GM13977 (cell line): ENCODE measurements around the gene MAPK11.

ENCODE experiments used
- DNase-seq: peaks from one replicate; pipeline ENCODE4 v3.0.0; 2012; ENCODE audit warnings: low spot score
- in situ Hi-C: fragments of 300-500 bp; cut with MboI; formaldehyde crosslinking; loops from one replicate; pipeline ENCODE4 v1.12.0; 2022; ENCODE audit warnings: low sequenced_read_pairs, low pct_unique_long_range_greater_than_20kb, mixed read lengths, inconsistent platforms; ENCODE audit not compliant: unreplicated experiment
- TF ChIP-seq, protein P1 (sequence below): IDR thresholded peaks from 2 replicates; pipeline ENCODE4 v1.5.1; 2012; ENCODE audit warnings: mild to moderate bottlenecking, control low read depth; ENCODE audit not compliant: insufficient read depth; ENCODE audit errors: extremely low read depth, missing control alignments

The MAPK11 gene

DNA sequence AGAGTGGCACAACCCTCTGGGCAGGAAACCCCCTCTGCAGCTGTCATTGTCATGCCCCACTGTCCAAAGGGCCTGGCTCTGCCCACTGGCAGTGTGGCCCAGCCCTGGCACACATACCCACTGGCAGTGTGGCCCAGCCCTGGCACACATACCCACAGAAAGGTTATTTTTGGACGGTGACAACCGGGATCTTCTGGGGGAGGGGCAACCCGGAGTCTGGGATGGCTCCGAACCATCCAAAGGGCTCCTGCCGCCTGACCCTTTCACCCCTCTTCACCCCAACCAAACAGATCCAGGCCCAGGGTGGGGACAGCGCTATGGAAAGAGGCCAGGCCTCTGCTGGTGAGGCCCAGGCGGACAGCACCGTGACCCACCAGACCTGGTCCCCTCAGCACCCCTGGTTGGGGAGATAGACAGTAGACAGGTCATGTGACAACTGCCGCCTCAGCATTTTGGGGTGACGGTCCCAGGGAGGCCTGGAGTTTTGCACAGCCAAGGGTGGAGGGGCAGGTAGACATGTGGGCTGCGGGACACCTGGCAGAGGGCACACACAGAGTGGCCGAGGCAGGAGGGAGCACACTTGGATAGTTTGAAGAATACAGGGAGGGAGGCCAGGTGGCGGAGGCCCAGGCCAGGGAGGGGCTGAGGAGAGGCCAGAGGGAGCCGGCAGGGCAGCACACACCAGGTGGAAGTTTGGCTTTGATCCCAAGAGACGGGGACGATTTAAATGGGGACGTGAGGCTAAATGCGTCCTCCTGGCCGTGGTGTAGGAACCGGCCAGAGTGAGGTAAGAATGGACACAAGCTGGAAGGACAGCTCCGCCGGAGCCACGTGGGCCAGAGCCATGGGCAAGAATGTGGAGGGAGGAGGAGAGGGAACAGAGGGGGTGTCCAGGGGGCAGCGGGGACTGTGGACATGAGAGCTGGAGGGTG, 11.6 kb downstream of the MAPK11 start:
- DNase-seq = no peak
- TF ChIP-seq, protein P1, sequence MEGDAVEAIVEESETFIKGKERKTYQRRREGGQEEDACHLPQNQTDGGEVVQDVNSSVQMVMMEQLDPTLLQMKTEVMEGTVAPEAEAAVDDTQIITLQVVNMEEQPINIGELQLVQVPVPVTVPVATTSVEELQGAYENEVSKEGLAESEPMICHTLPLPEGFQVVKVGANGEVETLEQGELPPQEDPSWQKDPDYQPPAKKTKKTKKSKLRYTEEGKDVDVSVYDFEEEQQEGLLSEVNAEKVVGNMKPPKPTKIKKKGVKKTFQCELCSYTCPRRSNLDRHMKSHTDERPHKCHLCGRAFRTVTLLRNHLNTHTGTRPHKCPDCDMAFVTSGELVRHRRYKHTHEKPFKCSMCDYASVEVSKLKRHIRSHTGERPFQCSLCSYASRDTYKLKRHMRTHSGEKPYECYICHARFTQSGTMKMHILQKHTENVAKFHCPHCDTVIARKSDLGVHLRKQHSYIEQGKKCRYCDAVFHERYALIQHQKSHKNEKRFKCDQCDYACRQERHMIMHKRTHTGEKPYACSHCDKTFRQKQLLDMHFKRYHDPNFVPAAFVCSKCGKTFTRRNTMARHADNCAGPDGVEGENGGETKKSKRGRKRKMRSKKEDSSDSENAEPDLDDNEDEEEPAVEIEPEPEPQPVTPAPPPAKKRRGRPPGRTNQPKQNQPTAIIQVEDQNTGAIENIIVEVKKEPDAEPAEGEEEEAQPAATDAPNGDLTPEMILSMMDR = no peak
- in situ Hi-C loops = loop anchor here (10.0 kb wide), 1 partner anchor 236 kb away; no protein-coding TSS in a partner anchor

DNA sequence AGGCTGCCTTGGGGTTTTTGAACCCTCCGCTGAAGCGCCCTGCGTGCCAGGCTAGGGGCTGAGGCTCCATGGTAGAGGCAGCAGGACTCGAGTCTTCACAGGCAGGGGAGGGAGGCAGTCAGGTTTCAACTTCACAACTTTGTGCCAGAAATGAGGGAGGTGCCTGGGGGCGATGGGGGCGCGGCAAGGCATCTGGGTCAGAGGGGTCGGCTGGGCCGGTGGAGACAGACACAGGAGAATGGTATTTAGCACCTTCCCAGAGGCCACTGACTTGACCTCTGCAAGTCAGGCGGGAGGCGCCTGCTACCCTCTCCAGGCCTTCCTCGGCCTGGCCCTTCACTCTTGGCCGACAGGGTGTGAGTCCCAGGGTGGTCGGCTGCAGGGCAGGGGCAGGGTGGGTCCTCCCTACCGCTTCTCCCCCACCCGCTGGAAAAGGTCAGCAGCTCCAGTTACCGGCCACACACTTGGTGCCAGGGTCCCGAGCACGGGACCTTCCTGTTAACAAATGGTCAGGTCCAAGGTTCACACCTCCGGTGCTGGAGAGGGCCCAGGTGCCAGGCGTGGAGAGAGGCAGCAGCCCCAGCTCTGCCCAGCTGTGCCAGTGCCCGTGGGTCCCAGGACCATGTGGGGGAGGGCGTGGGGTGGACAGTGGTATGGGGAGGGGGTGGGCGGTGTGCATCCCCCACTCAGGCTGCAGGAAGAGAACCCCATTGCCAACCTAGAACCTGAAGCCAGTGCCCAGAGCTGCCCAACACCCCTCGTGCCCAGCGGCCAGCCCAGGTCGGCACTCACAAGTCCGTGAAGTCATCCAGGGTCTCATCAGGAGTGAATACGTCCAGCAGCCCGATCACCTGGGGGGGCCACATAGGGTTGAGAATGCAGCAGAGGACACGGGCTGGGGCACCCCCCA, 12.5 kb downstream of the MAPK11 start:
- no peak for DNase-seq
- in situ Hi-C loops = loop anchor here (10.0 kb wide), 1 partner anchor 237 kb away; no protein-coding TSS in a partner anchor
- TF ChIP-seq, protein P1 = no peak

DNA sequence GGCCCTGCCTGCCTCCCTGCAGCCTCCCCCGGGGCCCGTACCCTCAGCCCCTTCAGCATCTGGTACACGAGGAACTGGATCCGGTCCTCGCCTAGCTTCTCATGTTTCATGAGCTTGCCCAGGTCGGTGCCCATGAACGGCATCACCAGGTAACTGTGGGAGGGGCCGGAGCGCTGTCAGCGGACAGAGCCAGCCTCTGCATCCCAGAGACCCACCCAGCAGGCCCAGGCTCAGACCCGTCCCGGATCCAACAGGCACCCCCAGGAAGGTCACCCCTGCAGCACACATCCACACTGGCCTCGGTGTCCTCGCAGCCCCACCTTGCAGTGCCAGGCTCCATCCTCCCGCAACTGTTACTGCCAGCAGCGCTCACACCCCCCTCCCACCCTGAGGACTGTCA, 13.1 kb downstream of the MAPK11 start:
- in situ Hi-C loops = loop anchor here (10.0 kb wide), 1 partner anchor 238 kb away; no protein-coding TSS in a partner anchor
- TF ChIP-seq, protein P1 = no peak
- DNase-seq = no peak

DNA sequence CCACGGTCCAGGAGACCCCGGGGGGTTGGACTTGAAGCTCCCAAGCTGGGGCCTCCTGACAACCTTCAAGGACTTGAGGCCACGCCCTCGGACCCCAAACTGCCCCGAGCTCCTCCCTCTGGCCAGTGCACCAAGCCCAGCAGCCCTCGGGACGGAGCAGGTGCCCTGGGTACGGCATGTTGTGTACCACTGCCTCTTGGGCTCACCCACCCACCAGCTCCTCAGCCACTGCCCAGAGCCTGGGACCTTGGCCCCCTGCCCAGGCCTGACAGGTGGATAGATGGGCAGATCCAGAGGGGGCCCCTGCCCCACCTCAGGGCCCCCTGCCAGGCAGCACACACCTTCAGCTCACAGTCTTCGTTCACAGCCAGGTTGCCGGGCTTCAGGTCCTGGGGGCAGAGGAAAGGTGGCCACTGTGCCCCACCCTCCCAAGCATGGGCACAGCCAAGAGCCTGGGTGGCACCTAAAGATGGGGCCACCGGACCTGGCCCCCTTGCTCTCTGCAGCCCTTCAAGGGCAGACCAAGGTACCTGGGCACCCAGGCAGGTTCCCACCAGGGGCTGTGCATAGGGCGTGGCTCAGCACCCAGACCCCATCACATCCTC, 13.8 kb downstream of the MAPK11 start:
- in situ Hi-C loops = loop anchor here (10.0 kb wide), 1 partner anchor 238 kb away; no protein-coding TSS in a partner anchor
- TF ChIP-seq, protein P1 = no peak

DNA sequence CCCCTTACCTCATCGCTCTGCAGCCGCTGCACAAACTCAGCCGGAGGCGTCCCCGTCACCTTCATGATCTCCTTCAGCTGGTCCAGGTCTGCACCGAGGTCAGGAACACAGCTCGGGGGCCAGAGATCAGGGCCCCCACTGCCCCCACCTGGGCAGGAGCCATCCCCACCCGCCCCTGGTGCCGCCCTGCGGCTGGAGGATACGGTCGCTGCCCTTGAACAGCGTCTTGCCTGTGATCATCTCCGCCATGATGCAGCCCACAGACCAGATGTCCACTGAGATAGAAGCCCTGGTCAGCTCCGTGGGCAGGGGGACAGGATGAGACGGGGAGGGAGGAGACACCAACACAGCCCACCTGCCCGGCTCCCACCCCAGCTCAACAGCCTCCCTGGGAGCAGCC, 14.6 kb downstream of the MAPK11 start:
- TF ChIP-seq, protein P1 = no peak
- no peak for DNase-seq
- in situ Hi-C loops = loop anchor here (10.0 kb wide), 1 partner anchor 239 kb away; no protein-coding TSS in a partner anchor

More for the DNA sequence above, 13.8 kb downstream of the MAPK11 start:
- no peak for DNase-seq

DNA sequence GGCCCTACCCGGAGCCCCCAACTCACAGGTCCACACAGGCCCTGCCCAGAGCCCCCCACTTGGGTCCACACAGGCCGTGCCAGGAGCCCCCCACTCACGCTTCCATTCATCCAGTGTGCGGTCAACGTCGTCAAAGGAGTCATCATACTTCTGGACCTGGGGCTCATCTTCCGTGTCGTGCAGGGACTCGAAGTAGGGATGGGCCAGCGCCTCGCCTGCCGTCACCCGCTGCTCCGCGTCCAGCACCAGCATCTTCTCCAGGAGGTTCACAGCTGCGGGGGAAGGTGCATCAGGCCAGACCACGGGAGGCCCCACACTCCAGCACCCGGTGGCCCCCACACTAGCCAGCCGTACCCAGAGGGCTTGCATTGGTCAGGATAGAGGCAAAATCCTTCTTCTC, 15.1 kb downstream of the MAPK11 start:
- in situ Hi-C loops = loop anchor here (10.0 kb wide), 1 partner anchor 240 kb away; no protein-coding TSS in a partner anchor

More for the DNA sequence above, 15.1 kb downstream of the MAPK11 start:
- TF ChIP-seq, protein P1 = no peak
- DNase-seq = no peak
